Prostate gland (tissue), 2 donors: Measurements from ENCODE around the gene SORT1. TPM values are rescaled to one million over a fixed set of nuclear protein-coding genes. Genes with fewer than 3 reads are reported as not detected.

Experiments used
- DNase-seq: peaks from one replicate; pipeline ENCODE4 v3.0.0-alpha.2; 2019; ENCODE audit warnings: low spot score
- H3K27ac ChIP-seq, 2 donors: fragments of 200-600 bp; sonication (generic); 2 replicates each; pipeline ENCODE4 v1.5.1; 2017 to 2019
- H3K27me3 ChIP-seq: fragments of 200-600 bp; sonication (generic); replicated peaks from 2 replicates; pipeline ENCODE4 v1.5.1; 2019; ENCODE audit not compliant: insufficient read depth
- H3K36me3 ChIP-seq, 2 donors: fragments of 200-600 bp; sonication (generic); 1 replicate in 1 of 2; 2 replicates in 1 of 2; pipeline versions ENCODE4 v1.5.1 to v1.8.1; 2017 to 2019
- H3K4me1 ChIP-seq: fragments of 200-600 bp; sonication (generic); replicated peaks from 2 replicates; pipeline ENCODE4 v1.5.1; 2019
- H3K4me3 ChIP-seq, 2 donors: fragments of 200-600 bp; sonication (generic); 2 replicates each; pipeline ENCODE4 v1.5.1; 2017 to 2019
- H3K9me3 ChIP-seq: fragments of 200-600 bp; sonication (generic); 2 replicates; pipeline ENCODE4 v1.5.1; 2017
- CTCF ChIP-seq, 4 experiments: fragments of 200-600 bp in 2 of 4; fragments of 450-650 bp in 2 of 4; sonication (generic) in 2 of 4; IDR thresholded peaks; 1 replicate in 3 of 4; 2 replicates in 1 of 4; pipeline ENCODE4 v1.5.1; 2016 to 2019; ENCODE audit warnings: antibody characterized with exemption in 4 of 4, mild to moderate bottlenecking in 2 of 4, moderate library complexity in 2 of 4
- POLR2A ChIP-seq: fragments of 450-650 bp; IDR thresholded peaks from one replicate; pipeline ENCODE4 v1.6.1; 2016; ENCODE audit warnings: antibody characterized with exemption, mild to moderate bottlenecking
- POLR2AphosphoS5 ChIP-seq: sonication (generic); formaldehyde crosslinking; IDR thresholded peaks from one replicate; pipeline ENCODE4 v1.6.1; 2017; ENCODE audit warnings: antibody characterized with exemption
- WGBS: methylation state at CpG from one replicate; pipeline ENCODE4 v1.1.5; 2018; 5-methylcytosine and 5-hydroxymethylcytosine counted together
- intact Hi-C: fragments of 100-400 bp; cut with DNase I; formaldehyde crosslinking; loops from one replicate; pipeline ENCODE4 v1.14.2; 2022
- total RNA-seq, 2 donors: library from RNA; depleted of rRNA; stranded (reverse); fragments of >200 nt; gene quantifications; one replicate each; pipeline ENCODE4 v1.1.0, GENCODE V29; 2016

Gene SORT1
- total RNA-seq, 2 donors from 2014 or later: 34.0 to 164 TPM

GRCh38 chr1:109335091-109335490 lies 62.6 kb downstream of the SORT1 start:
- TF ChIP-seq POLR2AphosphoS5: no peak
- TF ChIP-seq POLR2A: no peak
- TF ChIP-seq CTCF (IDR thresholded peaks at IDR 0.05): no peak
- Histone ChIP-seq H3K27me3 (no peaks in the 10 kb centered on the region), H3K4me3 (no peak overlapping the region), H3K27ac (no peak overlapping the region), H3K9me3 (no peaks in the 10 kb centered on the region), H3K4me1 (no peaks in the 10 kb centered on the region), H3K36me3 (peaks cover 0 to 4% of the 10 kb centered on the region in 2 donors)
- 88% methylated on average over 4 of the region's 4 CpGs for WGBS
- intact Hi-C loops: no loop called here
- DNase-seq: no peak

- no peak overlapping the region for H3K27ac ChIP-seq
- TF ChIP-seq CTCF (IDR thresholded peaks at IDR 0.05): no peak
- TF ChIP-seq POLR2AphosphoS5: no peak
- intact Hi-C loops: no loop called here
- H3K4me3 ChIP-seq: no peak overlapping the region
- no peak for DNase-seq
- peaks cover 3 to 4% of the 10 kb centered on the region in 2 donors for H3K36me3 ChIP-seq
- H3K27me3 ChIP-seq: no peaks in the 10 kb centered on the region
- H3K4me1 ChIP-seq: no peaks in the 10 kb centered on the region
- H3K9me3 ChIP-seq: no peaks in the 10 kb centered on the region
Measured at GRCh38 chr1:109331113-109331512, 66.6 kb downstream of the SORT1 start.

DNA sequence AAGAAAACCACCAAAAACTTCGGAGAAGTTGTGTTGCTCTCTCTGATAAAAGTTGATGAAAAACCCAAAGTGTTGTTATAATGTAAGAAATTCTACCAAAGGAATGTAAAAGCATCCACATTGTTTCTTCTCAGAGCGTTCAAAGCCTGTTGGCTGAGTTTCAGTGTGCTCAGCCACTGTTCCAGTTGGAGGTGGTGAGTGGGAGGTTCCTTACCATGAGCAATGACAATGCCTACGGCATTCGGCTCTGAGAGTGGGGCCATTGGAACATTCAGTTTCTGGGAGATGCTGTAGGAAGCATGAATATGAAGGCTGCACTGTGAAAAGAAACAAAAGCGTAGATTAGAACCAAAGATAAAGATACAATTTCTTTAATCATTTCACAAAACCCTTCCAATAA lies 70.4 kb downstream of the SORT1 start:
- intact Hi-C loops: no loop called here
- Histone ChIP-seq H3K4me3 (no peak overlapping the region), H3K9me3 (no peaks in the 10 kb centered on the region), H3K36me3 (peaks cover 0 to 3% of the 10 kb centered on the region in 2 donors), H3K27ac (no peak overlapping the region), H3K4me1 (no peaks in the 10 kb centered on the region), H3K27me3 (no peaks in the 10 kb centered on the region)
- no peak for DNase-seq
- no peak for TF ChIP-seq POLR2A
- 67% methylated on average over 5 of the region's 5 CpGs for WGBS

DNA sequence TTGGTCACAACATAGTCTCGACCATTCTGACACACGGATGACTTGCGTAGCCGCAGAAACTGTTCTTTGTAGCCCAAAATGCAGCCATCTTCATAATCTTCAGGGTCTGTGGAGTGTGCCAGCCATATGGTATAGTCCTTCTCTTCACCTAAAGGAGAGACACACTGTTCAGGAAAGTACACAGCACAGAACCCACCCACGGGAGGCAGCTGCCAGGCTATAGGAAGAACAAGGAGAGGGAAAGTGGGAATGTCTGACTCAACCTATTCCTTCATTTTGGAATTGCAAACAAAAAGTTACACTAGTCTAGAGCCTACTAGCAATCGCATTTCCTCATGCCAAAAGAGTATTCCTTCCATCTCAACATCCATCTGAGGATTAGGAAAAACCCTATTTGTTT lies 74.7 kb downstream of the SORT1 start:
- WGBS: 92% methylated on average over 6 of the region's 6 CpGs
- Histone ChIP-seq H3K36me3 (peaks cover 0 to 3% of the 10 kb centered on the region in 2 donors), H3K4me1 (no peaks in the 10 kb centered on the region), H3K27ac (no peak overlapping the region), H3K9me3 (no peaks in the 10 kb centered on the region), H3K4me3 (no peak overlapping the region), H3K27me3 (no peaks in the 10 kb centered on the region)
- intact Hi-C loops: no loop called here
- DNase-seq: no peak
- TF ChIP-seq POLR2A (no peak), POLR2AphosphoS5 (no peak), CTCF (IDR thresholded peaks at IDR 0.05) (no peak)

DNA sequence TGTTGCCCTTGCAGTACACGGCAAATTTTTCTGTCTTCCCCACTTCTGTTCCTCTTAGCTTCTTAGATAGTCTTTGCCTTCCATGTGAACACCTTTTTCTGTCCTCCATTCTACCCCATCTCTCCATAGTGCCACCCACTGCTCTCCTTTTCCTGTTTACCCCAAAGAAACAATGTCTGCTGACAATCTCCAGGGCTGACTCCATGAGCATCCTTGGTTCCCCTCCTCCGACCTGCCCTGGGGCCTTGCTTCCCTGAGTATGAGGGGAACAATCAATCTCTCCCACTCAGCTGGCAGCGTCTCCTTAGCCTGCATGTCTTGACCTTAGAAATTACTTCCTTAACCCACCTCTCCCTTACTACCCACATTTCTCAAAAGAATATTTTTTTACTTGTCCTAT lies 78.6 kb downstream of the SORT1 start:
- TF ChIP-seq CTCF (IDR thresholded peaks at IDR 0.05): no peak
- no peak for TF ChIP-seq POLR2A
- no peak for TF ChIP-seq POLR2AphosphoS5
- WGBS: 93% methylated on average over 3 of the region's 3 CpGs
- H3K4me1 ChIP-seq: no peaks in the 10 kb centered on the region
- no peak overlapping the region for H3K4me3 ChIP-seq
- no peaks in the 10 kb centered on the region for H3K9me3 ChIP-seq
- no peaks in the 10 kb centered on the region for H3K27me3 ChIP-seq
- intact Hi-C loops: no loop called here
- DNase-seq: no peak
- no peaks in the 10 kb centered on the region for H3K36me3 ChIP-seq
- H3K27ac ChIP-seq: no peak overlapping the region
